ENCODE results near the gene TMEM220.

Gene TMEM220

DNA sequence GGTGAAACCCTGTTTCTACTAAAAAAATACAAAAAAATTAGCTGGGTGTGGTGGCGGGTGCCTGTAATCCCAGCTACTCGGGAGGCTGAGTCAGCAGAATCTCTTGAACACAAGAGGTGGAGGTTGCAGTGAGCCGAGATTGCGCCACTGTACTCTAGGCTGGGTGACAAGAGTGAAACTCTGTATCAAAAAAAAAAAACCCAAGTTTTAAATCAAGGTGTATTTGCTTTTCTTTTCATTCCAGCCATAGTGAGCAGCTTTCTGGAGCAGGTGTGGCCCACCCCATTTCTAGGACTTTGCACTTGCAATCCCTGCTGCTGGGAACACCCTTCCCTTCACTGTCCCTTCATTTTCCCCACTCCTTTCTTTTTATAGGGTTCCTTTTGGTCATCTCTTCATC lies 45.2 kb upstream of the TMEM220 start:
- no peak for DNase-seq (ENCODE audit: low spot score)

GRCh38 chr17:10773391-10773790 lies 43.6 kb upstream of the TMEM220 start:
- in situ Hi-C loops (cut with MboI; ENCODE audit: low pct_unique_long_range_greater_than_20kb, low sequenced_read_pairs, unreplicated experiment), result no loop called here
- no peak for TF ChIP-seq CTCF (IDR thresholded peaks at IDR 0.05; ENCODE audit: extremely low read depth, insufficient read depth, missing control alignments)
- no peak for DNase-seq (ENCODE audit: low spot score)

More for the DNA sequence above, 45.2 kb upstream of the TMEM220 start:
- no peak for TF ChIP-seq CTCF (IDR thresholded peaks at IDR 0.05; ENCODE audit: extremely low read depth, insufficient read depth, missing control alignments)
- in situ Hi-C loops (cut with MboI; ENCODE audit: low pct_unique_long_range_greater_than_20kb, low sequenced_read_pairs, unreplicated experiment), result no loop called here

GRCh38 chr17:10772425-10773380 lies 42.9 kb upstream of the TMEM220 start:
- peak; percentile 67 for TF ChIP-seq CTCF (IDR thresholded peaks at IDR 0.05; ENCODE audit: extremely low read depth, insufficient read depth, missing control alignments)
- DNase-seq (ENCODE audit: low spot score), result no peak
- in situ Hi-C loops (cut with MboI; ENCODE audit: low pct_unique_long_range_greater_than_20kb, low sequenced_read_pairs, unreplicated experiment), result no loop called here

DNA sequence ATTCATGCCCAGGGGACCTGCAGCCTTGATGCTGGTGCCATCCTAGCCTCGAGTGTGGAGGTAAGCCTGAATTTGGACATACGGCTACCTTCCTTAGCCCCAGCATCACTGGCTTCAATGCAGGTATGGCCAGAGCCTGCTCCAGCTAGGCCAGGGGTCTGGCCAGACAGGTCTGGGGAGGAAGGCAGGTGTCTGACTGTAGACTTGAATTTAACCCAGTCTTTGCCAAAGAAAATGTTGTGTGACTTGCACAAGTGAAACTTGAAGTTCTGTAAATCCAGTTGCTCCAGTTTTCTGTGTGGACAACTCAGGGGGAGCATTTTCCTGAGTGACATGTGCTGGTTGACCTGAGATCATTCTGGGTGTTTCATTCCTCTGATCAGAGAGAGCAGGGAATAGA lies 41.3 kb upstream of the TMEM220 start:
- DNase-seq (ENCODE audit: low spot score), result no peak
- no peak for TF ChIP-seq CTCF (IDR thresholded peaks at IDR 0.05; ENCODE audit: extremely low read depth, insufficient read depth, missing control alignments)
- in situ Hi-C loops (cut with MboI; ENCODE audit: low pct_unique_long_range_greater_than_20kb, low sequenced_read_pairs, unreplicated experiment), result no loop called here

DNA sequence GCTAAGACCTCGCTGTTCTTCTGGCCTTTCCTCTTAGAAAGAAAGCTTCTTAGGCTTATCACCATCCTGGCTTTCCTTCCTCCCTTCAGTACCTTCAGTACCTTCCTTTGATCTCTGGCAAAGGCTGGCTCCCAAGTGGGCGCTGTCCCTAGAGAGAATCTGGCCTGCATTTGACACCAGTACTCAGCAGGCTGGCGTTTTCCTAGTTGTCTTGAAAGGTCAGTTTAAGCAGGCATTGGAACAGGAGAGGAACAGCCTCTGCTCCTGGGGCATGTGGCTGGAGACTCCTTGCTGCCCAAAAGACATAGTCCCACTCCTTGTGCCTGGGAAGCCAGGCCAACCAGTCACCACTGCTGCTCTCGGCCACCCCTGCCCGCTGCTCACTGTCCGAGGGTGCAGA lies 40.0 kb upstream of the TMEM220 start:
- in situ Hi-C loops (cut with MboI; ENCODE audit: low pct_unique_long_range_greater_than_20kb, low sequenced_read_pairs, unreplicated experiment), result no loop called here
- no peak for TF ChIP-seq CTCF (IDR thresholded peaks at IDR 0.05; ENCODE audit: extremely low read depth, insufficient read depth, missing control alignments)
- no peak for DNase-seq (ENCODE audit: low spot score)

- in situ Hi-C loops (cut with MboI; ENCODE audit: low pct_unique_long_range_greater_than_20kb, low sequenced_read_pairs, unreplicated experiment), result no loop called here
- no peak for TF ChIP-seq CTCF (IDR thresholded peaks at IDR 0.05; ENCODE audit: extremely low read depth, insufficient read depth, missing control alignments)
- no peak for DNase-seq (ENCODE audit: low spot score)
These were observed 39.0 kb upstream of the TMEM220 start for GRCh38 chr17:10768750-10769251.

Data from GM13977 (cell line).